GM21515 (cell line): ENCODE results near the gene CD6.
"Not testable (repeated sequence)": the region's sequence is repeated elsewhere in the genome, so short reads cannot be mapped to it uniquely, and the experiment has no call there.

ENCODE experiments used
- ATAC-seq: cut with Tn5 transposase; IDR thresholded peaks from one replicate; pipeline ENCODE4 v1.9.1; 2021; ENCODE audit not compliant: unreplicated experiment

The CD6 gene

GRCh38 chr11:60952742-60953170 lies 18.7 kb upstream of the CD6 start:
- ATAC-seq: peak; percentile 12

DNA sequence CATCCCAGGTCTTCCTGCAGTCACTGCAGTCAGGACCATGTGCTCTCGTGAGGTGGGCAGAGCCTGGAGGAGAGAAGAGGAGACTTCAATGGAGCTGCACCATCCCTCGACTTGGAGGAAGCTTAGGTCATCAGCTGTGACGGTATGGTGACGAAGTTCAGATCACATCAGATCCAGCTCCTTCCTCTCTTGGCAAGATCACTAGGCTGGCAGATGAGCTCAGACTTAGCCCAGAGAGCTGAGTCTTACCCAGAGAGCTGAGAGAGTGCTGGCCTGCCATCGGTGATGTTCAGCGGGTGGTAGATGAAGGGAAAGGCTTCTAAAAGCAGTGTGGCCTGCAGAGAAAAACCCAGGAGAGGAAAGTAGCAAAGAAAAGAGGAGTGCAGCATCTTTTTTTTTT lies 17.7 kb upstream of the CD6 start:
- no peak for ATAC-seq

GRCh38 chr11:60954421-60954820 lies 17.1 kb upstream of the CD6 start:
- no peak for ATAC-seq

DNA sequence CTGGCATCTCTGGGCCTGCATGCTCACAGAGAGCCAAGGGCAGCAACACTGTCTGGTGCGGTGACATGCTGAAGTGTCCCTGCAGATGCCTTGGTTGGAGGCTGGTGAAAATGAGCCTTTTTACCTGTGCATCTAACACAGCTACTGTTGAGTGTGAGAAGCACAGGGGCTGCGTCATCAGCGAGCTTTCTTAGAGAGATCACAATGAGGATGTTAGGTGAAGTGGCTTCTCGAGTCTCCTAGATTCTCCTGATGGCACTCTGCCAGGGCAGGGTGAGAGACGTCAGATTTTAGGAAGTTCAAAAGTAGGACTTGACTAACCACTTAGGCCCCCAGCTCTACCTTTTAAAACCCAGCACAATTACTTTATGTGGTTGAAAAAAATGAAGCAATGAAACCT lies 15.9 kb upstream of the CD6 start:
- no peak for ATAC-seq

GRCh38 chr11:60957188-60957587 lies 14.3 kb upstream of the CD6 start:
- no peak for ATAC-seq

DNA sequence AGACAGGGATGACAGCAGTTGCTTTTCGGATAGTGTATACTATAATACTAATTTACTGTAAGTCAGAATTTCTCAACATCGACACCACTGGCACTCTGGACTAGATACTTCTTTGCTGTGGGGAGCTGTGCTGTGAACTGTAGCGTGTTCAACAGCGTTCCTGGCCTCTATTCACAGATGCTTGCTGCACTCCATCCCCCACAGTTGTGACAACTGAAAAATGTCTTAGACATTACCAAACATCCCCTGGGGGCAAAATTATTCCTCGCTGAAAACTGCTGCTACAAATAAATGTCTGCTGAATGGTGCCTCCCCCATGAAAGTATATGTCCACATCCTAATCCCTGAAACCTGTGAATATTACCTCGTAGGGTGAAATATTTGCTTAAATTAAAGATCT lies 12.0 kb upstream of the CD6 start:
- ATAC-seq: no peak

DNA sequence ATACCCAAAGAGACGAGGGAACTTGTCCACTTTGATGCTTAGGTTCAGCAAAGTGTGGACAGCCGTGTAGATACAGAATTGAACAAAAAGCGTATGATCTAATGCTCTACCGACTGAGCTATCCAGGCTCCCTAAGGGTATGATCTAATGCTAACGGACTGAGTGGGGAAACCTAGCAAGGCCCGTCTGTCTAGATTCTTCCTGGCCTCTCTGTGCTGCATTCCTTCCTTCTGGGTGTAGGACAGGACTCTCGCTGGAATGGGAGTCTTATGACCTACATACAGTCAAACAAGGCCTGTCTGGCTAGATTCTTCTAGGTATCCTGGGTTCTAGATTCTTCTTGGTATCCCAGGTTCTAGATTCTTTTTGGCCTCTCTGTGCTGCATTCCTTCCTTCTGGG lies 11.1 kb upstream of the CD6 start:
- no peak for ATAC-seq

DNA sequence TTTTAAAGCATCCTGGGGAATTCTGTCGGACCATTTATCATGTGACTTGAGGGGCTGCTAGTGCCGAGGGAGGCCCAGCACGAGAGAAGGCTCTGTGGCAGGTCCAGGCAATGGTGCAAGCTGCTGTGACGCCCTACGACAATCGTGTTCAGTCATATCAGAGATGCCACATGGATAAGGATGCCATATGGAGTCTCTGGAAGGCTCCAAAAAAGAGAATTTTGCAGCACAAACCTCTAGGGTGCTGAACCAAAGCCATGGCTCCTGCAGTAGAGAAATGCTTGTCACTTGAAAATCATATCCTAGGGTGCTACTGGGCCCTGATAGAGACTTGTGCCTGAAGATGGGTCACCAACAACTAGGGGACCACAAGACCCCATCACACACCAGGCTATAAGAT lies 6.7 kb upstream of the CD6 start:
- ATAC-seq: no peak

DNA sequence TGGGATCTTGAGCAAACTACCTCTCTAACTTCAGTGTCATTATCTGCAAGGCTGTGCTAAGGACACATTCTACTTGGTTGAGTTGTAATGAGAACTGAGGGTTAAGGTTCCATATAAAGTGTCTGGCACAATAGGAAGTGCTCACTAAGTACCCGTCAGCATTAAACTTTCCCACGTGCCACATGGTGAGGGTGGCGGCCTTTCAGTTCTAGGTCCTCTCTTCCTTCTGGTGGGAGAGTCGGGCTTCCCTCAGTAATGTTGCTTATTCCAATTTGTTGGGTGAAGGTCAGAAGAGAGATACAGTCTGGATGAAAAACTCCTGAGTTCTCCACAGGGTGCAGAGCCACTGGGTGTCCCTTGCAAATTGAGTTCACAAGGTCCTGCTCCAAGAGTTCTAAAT lies 4.6 kb upstream of the CD6 start:
- no peak for ATAC-seq

DNA sequence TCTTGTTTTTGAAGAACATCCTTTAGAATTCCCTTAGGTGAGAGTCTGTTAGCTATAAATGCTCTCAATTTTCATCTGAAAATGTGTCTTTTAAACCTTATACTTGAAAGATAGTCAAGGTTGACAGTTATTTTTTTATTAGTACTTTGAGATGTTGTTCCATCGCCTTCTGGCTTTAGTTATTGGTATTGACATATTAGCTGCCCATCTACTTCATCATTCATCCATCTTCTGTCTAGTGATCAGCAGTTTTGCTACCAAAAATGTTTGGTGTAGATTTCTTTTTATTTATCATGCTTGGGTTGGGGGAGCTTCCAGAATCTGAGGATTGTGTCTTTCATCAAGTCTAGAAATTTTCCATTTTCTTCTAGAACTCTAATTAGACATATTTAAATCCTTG lies 3.3 kb upstream of the CD6 start:
- ATAC-seq: no peak

- ATAC-seq: no peak
These were observed 1.1 kb upstream of the CD6 start for GRCh38 chr11:60970369-60970774.

DNA sequence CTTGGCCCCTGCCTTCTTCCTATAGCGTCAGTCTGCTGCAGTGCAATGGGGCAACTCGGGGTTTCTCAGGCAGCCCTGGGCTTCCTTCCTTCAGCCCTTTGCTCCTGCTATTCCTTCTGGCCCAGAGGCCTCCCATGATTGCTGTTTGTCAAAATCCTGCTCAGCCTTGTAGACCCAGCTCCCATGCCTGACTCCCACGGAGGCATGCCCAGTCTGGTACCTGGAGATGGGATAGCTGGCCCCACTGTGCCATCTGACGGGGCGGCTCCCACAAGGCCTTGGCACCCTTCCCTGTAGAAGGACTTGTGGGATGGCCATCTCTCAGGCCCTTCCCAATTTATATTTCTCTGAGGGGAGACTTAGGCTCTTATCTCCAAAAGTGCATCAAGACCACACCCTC lies 590 bp upstream of the CD6 start:
- ATAC-seq: no peak

DNA sequence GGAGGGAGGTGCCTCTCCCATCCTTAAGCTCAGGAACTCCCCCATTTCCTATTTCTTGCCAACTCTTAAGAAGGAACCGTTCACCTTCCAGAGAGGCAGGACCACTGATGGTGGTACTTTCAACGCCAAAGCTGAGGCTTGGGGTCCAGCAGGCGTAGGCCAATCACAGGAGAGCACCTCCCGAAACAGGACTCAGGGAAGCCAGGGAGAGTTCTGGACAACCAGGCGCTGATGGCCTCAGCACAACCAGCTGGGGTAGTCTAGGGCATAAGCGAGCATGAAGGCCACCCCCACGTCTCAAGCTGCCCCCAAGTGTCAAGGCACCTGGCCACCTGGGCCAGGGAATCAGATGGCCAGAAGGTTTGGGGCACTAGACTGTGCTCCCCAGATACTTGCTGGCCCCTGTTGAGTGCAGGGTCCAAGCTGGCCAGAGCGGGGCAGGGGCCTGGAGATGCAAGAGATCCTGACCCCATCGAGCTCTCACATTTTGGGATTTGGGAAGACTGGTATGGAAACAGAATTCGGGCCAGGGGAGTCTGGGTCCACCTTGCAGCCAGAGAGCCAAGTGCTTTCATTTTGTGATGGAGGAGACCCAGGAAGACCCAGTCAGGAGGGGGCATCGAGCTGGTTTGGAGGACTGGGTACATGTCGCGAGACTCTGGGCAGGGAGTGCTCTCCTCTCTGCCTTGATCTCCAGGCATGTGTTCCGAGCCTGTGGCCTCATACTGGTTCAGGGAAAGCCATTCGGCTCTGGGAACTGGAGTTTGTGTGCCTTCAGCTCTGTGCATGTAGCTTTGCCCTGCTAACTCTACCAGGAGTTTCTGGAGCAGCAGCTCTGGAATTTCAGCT lies 926 bp downstream of the CD6 start:
- no peak for ATAC-seq

DNA sequence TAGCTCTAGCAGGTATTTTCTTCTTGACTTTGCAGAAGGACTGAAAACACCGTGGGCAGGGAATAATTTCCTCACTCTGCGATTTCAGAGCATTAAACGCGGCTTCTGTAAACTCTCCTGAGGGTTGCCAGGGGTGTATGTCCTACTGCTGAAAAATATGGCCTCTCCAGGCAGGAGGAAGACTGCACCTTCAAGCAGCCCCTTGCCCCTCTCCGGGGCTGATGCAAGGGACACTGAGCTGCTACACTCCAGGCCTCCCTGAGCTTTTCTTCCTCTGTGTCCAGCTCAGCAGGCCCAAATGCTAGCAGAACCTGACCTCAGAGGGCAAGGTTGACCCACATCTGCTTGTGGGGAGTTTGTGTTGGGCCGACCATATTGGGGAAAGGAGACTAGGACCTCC lies 2.2 kb downstream of the CD6 start:
- no peak for ATAC-seq

- not testable (repeated sequence) for ATAC-seq
These were observed 2.8 kb downstream of the CD6 start for GRCh38 chr11:60974316-60974715.

GRCh38 chr11:60974726-60975125 lies 3.2 kb downstream of the CD6 start:
- no peak for ATAC-seq

GRCh38 chr11:60977224-60977623 lies 5.7 kb downstream of the CD6 start:
- no peak for ATAC-seq

DNA sequence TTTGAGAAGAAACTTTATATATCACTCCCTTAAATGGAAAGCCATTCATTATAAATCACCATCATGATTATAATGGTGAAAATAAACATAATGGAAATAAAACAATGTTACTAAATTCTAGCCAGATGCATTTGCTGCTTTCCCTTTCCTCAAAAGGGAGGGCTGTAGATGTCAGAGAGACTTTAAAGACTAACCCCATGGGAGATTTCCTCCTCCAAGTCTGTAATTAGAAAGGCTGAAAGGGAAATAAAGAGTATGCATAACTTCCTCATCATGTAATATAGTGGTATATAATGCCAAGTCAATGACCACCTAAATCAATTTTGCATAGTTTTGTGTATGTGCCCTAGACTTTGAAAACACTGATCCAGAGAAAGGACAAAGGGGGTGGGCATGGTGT lies 6.4 kb downstream of the CD6 start:
- ATAC-seq: no peak

GRCh38 chr11:60978546-60979380 lies 7.3 kb downstream of the CD6 start:
- ATAC-seq: no peak

GRCh38 chr11:60981515-60981914 lies 10.0 kb downstream of the CD6 start:
- ATAC-seq: no peak

DNA sequence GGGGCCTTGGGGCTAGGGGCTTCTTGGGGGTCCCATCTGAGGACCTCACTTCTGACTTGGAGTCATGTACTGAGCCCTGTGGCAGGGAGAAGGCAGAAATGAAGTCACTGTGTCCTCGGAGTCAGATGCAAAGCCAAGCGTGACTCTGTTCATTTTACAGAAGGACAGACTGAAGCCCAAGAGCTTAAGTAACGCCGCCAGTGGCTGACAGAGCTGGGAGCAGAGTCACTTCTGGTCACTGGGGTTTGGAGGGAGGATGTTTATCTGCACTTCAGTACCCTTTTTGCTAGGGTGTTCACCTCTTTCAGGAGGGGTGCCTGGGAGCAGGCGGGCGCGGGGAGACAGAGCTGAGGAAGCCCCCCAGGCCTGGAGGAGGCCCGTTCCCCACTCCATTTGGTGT lies 10.7 kb downstream of the CD6 start:
- no peak for ATAC-seq

DNA sequence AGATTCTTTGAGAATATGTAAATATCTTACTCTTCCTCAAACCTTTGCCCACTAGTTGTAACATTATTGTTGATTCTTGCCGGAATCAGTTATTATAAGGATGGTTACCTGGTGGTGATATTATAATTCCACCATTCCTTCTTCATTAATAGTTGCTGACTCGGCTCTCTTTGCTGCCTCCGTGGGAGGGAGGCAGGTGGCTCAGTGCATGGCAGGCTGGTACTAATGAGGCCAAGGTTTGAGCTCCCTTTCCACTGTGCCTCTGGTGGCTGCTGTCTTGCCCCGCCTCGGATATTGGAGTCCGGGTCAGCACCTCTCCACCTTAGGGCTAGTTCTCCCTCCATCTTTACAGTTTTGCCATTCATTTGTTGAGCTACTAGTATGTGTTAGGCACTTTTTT lies 12.7 kb downstream of the CD6 start:
- no peak for ATAC-seq
